ENCODE measurements around the gene NPC1L1. TPM values are rescaled to one million over a fixed set of nuclear protein-coding genes. Genes with fewer than 3 reads are reported as not detected.
A peak's percentile ranks its signal among the peaks of the same experiment; 100 is the strongest.

The NPC1L1 gene
- polyA plus RNA-seq, 3 donors, result 0.04 TPM; not detected in 2

GRCh38 chr7:44573464-44574286 is 32.5 kb upstream of the NPC1L1 start, which contains the start of gene DDX56:
TSS of gene DDX56 (minus strand) at chr7:44573908. CDS start at chr7:44573895, 13 bp downstream.
- H3K79me2 ChIP-seq (ENCODE audit: insufficient read depth, low read length), result peaks cover 40% of the 10 kb centered on the region
- DNase-seq, result peak; percentile 93 to 99 (median 93)
- peak within 1 kb of the TSS; percentile 86 for H3K4me2 ChIP-seq (replicated peaks; ENCODE audit: extremely low read depth, low read length, poor library complexity, severe bottlenecking)
- H3K27me3 ChIP-seq (ENCODE audit: control insufficient read depth in 2 of 2, insufficient read depth in 2 of 2, low read length in 2 of 2), result no peaks in the 10 kb centered on the region
- Mint-ChIP-seq H3K36me3 (peaks cover 57 to 70% of the 10 kb centered on the region in 2 donors), H3K27ac (peak within 1 kb of the TSS; percentile 95 to 99 (median 97)), H3K4me1 (peaks cover 26% of the 10 kb centered on the region), H3K9me3 (no peaks in the 10 kb centered on the region), H3K27me3 (ENCODE audit: low read depth in 3 of 3) (no peaks in the 10 kb centered on the region), H3K4me3 (peak within 1 kb of the TSS; percentile 93 to 98)
- WGBS (ENCODE audit: insufficient coverage), result under 1% methylated on average over 73 of the region's 74 CpGs
- peak within 1 kb of the TSS; percentile 65 to 88 (median 80) for H3K4me3 ChIP-seq (replicated peaks in 1 of 3; ENCODE audit: low read depth in 2 of 3, low read length in 3 of 3)
- H3K9ac ChIP-seq (ENCODE audit: insufficient read depth, low read length, poor library complexity, severe bottlenecking), result peak within 1 kb of the TSS; percentile 84
- no peaks in the 10 kb centered on the region for H3K9me3 ChIP-seq (replicated peaks in 1 of 2; ENCODE audit: control insufficient read depth in 1 of 2, insufficient read depth in 1 of 2, low read length in 2 of 2)
- peaks cover 5% of the 10 kb centered on the region for H4K20me1 ChIP-seq (ENCODE audit: insufficient read depth, low read length)
- peak within 1 kb of the TSS; percentile 97 for H2AFZ ChIP-seq (ENCODE audit: insufficient read depth, low read depth, low read length, poor library complexity, severe bottlenecking)
- H3K36me3 ChIP-seq (replicated peaks in 1 of 2; ENCODE audit: control insufficient read depth in 1 of 2, insufficient read depth in 2 of 2, low read length in 2 of 2), result peaks cover 54 to 63% of the 10 kb centered on the region in 2 donors
- peak within 1 kb of the TSS; percentile 75 to 97 for H3K27ac ChIP-seq (ENCODE audit: low read depth in 1 of 2, low read length in 2 of 2)
- H3K4me1 ChIP-seq (ENCODE audit: control insufficient read depth in 1 of 2, insufficient read depth in 2 of 2, low read length in 2 of 2), result peaks cover 20 to 23% of the 10 kb centered on the region in 2 donors
- intact Hi-C loops (cut with micrococcal nuclease), result loop anchor here (5.0 to 10.0 kb wide), 4 partner anchors 81 to 739 kb away; partner anchors contain the start of genes NUDCD3 (in 1 of the 2), TBRG4 (in 1 of the 2) and ZMIZ2 (in 1 of the 2)
- TF ChIP-seq CTCF (IDR thresholded peaks at IDR 0.05), result no peak

- WGBS (ENCODE audit: insufficient coverage), result 82% methylated on average over 5 of the region's 5 CpGs
- H3K9me3 ChIP-seq (replicated peaks in 1 of 2; ENCODE audit: control insufficient read depth in 1 of 2, insufficient read depth in 1 of 2, low read length in 2 of 2), result no peaks in the 10 kb centered on the region
- no peak for DNase-seq
- peaks cover 55 to 64% of the 10 kb centered on the region in 2 donors for H3K36me3 ChIP-seq (replicated peaks in 1 of 2; ENCODE audit: control insufficient read depth in 1 of 2, insufficient read depth in 2 of 2, low read length in 2 of 2)
- Mint-ChIP-seq H3K27me3 (ENCODE audit: low read depth in 3 of 3) (no peaks in the 10 kb centered on the region), H3K4me3 (peak overlapping the region; percentile 93 to 98), H3K4me1 (peaks cover 26% of the 10 kb centered on the region), H3K9me3 (peaks cover 0 to 3% (median 0%) of the 10 kb centered on the region in 7 donors), H3K36me3 (peaks cover 58 to 71% of the 10 kb centered on the region in 2 donors), H3K27ac (peak overlapping the region in 6 of 7 donors; percentile 95 to 99 (median 97))
- intact Hi-C loops (cut with micrococcal nuclease), result loop anchor here (5.0 to 10.0 kb wide), 4 partner anchors 80 to 738 kb away; partner anchors contain the start of genes NUDCD3 (in 1 of the 2), TBRG4 (in 1 of the 2) and ZMIZ2 (in 1 of the 2)
- H3K4me1 ChIP-seq (ENCODE audit: control insufficient read depth in 1 of 2, insufficient read depth in 2 of 2, low read length in 2 of 2), result peaks cover 20 to 23% of the 10 kb centered on the region in 2 donors
- no peaks in the 10 kb centered on the region for H3K27me3 ChIP-seq (ENCODE audit: control insufficient read depth in 2 of 2, insufficient read depth in 2 of 2, low read length in 2 of 2)
- no peak overlapping the region for H3K9ac ChIP-seq (ENCODE audit: insufficient read depth, low read length, poor library complexity, severe bottlenecking)
- TF ChIP-seq CTCF (IDR thresholded peaks at IDR 0.05), result no peak
- peaks cover 34% of the 10 kb centered on the region for H3K79me2 ChIP-seq (ENCODE audit: insufficient read depth, low read length)
- H4K20me1 ChIP-seq (ENCODE audit: insufficient read depth, low read length), result peaks cover 5% of the 10 kb centered on the region
- peak overlapping the region in 1 of 2 donors; percentile 97 for H3K27ac ChIP-seq (ENCODE audit: low read depth in 1 of 2, low read length in 2 of 2)
- peak overlapping the region; percentile 86 for H3K4me2 ChIP-seq (replicated peaks; ENCODE audit: extremely low read depth, low read length, poor library complexity, severe bottlenecking)
- no peak overlapping the region for H2AFZ ChIP-seq (ENCODE audit: insufficient read depth, low read depth, low read length, poor library complexity, severe bottlenecking)
- H3K4me3 ChIP-seq (replicated peaks in 1 of 3; ENCODE audit: low read depth in 2 of 3, low read length in 3 of 3), result peak overlapping the region in 1 of 3 experiments; percentile 88
These were observed 31.6 kb upstream of the NPC1L1 start for GRCh38 chr7:44572771-44573170.

Data from CD14-positive monocyte (primary cell).